Hematopoietic multipotent progenitor cell treated with erythropoietin and hydrocortisone succinate and interleukin-3 and kit ligand, for 6 days (in vitro differentiated cells): ENCODE data around the gene SLC15A1.
"Not testable (repeated sequence)": the region's sequence is repeated elsewhere in the genome, so short reads cannot be mapped to it uniquely, and the experiment has no call there.

Experiments
- DNase-seq: peaks from one replicate; pipeline ENCODE4 v3.0.0-alpha.2; 2015

Gene SLC15A1

DNA sequence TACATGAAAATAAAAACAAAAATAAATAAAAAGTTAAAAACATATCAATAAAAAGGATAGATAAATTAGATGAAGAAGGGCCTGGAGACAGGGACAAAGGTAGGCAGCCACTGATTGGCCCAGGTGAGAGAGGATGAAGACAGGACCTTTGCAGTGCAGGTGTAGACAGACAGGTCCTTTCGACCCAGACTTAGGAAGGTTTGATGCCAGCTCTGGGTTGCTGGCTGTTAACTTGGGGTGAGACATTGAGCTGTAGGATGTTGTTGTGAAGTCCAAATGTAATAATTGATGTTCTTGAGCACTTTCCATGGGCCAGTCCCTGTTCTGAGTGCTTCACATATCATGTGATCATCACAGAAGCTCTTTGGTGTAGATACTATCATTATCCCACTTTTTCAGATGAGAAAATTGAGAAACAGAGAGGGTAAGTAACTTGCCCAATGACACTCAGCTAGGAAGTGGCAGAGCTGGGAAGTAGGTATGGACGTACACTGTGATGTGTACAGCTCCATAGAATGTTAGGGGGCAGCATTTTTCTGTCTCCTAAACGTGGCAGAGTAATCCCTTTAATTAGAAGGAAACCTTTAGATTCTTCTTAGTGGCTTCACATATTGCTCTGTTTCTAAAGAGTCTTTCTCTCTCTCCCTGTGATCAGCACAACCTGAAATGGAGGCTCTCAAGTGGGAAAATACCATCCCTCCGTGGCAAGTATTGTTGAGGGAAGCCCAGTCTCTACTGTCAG is 99.6 kb downstream of the SLC15A1 start:
- no peak for DNase-seq

- DNase-seq: no peak
Observed at GRCh38 chr13:98652276-98652675, 100.2 kb downstream of the SLC15A1 start.

GRCh38 chr13:98651744-98652143 is 100.7 kb downstream of the SLC15A1 start:
- no peak for DNase-seq

GRCh38 chr13:98650396-98651107 is 101.9 kb downstream of the SLC15A1 start:
- no peak for DNase-seq

DNA sequence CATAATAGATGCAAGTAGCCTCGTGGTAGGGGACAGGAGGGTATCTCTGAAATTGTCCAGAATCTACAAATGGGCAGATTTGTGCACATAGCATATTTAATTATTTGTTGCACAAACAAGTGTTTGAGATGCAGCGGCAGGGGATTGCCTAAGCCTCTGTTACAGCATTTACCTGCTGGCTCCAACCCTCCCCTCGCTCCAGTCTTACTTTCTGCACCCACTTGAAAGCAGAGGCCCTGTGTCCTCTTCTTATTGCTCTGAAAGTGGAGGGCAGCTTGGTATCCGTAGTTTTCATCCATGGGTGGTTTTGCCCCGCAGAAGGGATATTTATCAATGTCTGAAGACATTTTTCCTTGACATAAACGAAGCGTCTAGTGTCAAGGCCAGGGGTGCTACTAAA is 102.6 kb downstream of the SLC15A1 start:
- DNase-seq: no peak

GRCh38 chr13:98648686-98649085 is 103.8 kb downstream of the SLC15A1 start:
- DNase-seq: no peak

DNA sequence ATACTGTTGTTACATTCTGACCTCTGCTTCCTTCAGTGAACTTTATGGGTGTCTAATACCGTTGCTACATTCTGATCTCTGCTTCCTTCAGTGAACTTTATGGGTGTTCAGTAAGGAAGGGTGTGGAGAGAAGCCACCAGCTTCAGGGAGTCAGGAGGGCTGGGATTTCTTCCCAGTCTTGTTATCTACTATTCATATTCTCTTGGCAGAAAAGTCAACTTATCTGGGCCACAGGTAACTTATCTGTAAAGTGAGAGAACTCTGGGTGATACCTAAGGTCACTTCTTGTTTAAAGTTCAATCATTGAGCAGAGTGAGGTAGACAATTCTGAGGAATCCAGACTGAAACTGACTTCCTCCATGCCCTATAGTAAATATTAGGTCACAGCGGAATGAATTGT is 104.3 kb downstream of the SLC15A1 start:
- DNase-seq: no peak

- DNase-seq: no peak
Observed at GRCh38 chr13:98647121-98647520, 105.4 kb downstream of the SLC15A1 start.

GRCh38 chr13:98643479-98643878 is 109.0 kb downstream of the SLC15A1 start:
- DNase-seq: no peak

DNA sequence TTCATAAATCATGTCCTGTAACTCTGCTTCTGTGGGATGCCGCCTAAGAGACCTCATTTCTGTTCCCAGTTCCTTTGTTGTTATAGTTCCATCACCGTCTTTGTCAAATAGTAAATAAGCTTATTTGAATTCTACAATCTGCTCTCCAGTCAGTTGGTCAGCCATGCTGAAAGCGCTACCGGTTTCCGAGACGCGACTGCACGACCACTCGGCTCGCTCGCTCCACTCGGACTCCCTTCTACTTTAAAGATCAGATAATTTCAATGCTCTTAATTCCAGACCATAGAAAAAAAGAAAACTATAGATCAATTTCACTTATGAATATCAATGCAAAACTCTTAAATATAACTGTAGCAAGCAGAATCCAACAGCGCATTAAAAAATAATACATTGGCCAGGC is 111.4 kb downstream of the SLC15A1 start:
- DNase-seq: no peak

DNA sequence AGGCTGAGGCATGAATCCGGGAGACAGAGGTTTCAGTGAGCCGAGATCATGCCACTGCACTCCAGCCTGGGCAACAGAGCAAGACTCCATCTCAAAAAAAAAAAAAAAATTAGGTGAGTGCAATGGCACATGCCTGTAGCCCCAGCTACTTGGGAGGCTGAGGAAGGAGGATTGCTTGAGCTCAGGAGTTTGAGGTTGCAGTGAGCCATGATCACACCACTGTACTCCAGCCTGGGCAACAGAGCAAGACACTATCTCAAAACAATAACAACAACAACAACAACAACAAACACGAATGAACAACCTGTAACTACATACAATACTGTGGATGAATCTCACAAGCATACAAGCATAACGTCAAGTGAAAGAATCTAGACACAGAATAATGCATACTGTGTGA is 112.7 kb downstream of the SLC15A1 start:
- not testable (repeated sequence) for DNase-seq

DNA sequence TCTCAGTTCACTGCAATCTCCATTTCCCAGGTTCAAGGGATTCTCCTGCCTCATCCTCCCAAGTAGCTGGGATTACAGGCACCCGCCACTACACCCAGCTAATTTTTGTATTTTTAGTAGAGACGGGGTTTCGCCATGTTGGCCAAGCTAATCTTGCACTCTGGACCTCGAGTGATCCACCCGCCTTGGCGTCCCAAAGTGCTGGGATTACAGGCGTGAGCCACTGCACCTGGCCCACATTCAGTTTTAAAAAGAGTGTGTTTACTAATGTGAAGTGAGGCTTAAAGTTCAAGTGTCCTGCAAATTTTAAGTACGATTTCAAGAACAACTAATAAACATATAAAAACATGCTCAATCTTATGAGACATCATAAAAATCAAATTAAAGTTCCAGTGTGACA is 114.1 kb downstream of the SLC15A1 start:
- DNase-seq: not testable (repeated sequence)
